Transverse colon (tissue), 4 donors: ENCODE results near the gene USO1.

ENCODE experiments used
- CTCF ChIP-seq, 5 experiments: fragments of 200-600 bp in 3 of 5; fragments of 450-650 bp in 2 of 5; sonication (generic) in 3 of 5; IDR thresholded peaks; 1 replicate in 2 of 5; 2 replicates in 3 of 5; pipeline ENCODE4 v1.5.1; 2016 to 2017; ENCODE audit warnings: antibody characterized with exemption in 5 of 5, inconsistent platforms in 3 of 5, mild to moderate bottlenecking in 2 of 5, moderate library complexity in 1 of 5
- EP300 ChIP-seq: sonication (generic); formaldehyde crosslinking; IDR thresholded peaks from one replicate; pipeline ENCODE4 v1.6.1; 2017; ENCODE audit warnings: antibody characterized with exemption, low read depth
- POLR2A ChIP-seq: fragments of 450-650 bp; IDR thresholded peaks from one replicate; pipeline ENCODE4 v1.6.1; 2016; ENCODE audit warnings: antibody characterized with exemption, mild to moderate bottlenecking, moderate library complexity
- POLR2AphosphoS5 ChIP-seq, 3 donors: sonication (generic); formaldehyde crosslinking; IDR thresholded peaks; one replicate each; pipeline ENCODE4 v1.6.1; 2016; ENCODE audit warnings: antibody characterized with exemption in 3 of 3

- no peak for TF ChIP-seq CTCF (IDR thresholded peaks at IDR 0.05)
- TF ChIP-seq POLR2A = no peak
- TF ChIP-seq EP300 = no peak
- peak in 1 of 3 donors; percentile 27 for TF ChIP-seq POLR2AphosphoS5 (IDR thresholded peaks at IDR 0.05)
Observed at GRCh38 chr4:75741027-75741426, 16.6 kb downstream of the USO1 start.
